ENCODE data around the gene TEX29. TPM values are rescaled to one million over a fixed set of nuclear protein-coding genes. Genes with fewer than 3 reads are reported as not detected.

Gene TEX29
- total RNA-seq, 1 experiment from 2014 or later = 0.33 TPM

- no peak for TF ChIP-seq CTCF (conservative IDR thresholded peaks at IDR 0.05)
- Histone ChIP-seq H3K56ac (ENCODE audit: insufficient read length, low read depth, low read length) (no peak overlapping the region), H3K79me1 (ENCODE audit: insufficient read depth, low read depth, low read length, poor library complexity, severe bottlenecking) (no peaks in the 10 kb centered on the region), H2BK15ac (ENCODE audit: low read depth, low read length) (no peak overlapping the region), H4K20me1 (ENCODE audit: control insufficient read depth, insufficient read depth, insufficient read length) (no peaks in the 10 kb centered on the region), H3K9ac (ENCODE audit: extremely low read depth, insufficient read length, low read length) (no peak overlapping the region), H3K4me2 (ENCODE audit: insufficient read depth, insufficient read length, low read length) (no peak overlapping the region), H3K9me3 (ENCODE audit: control insufficient read depth, low read depth, low read length) (no peaks in the 10 kb centered on the region), H2AK5ac (ENCODE audit: insufficient read length, low read length) (no peak overlapping the region), H3K23me2 (ENCODE audit: insufficient read length, low read depth, low read length, poor library complexity, severe bottlenecking) (no peaks in the 10 kb centered on the region), H4K91ac (ENCODE audit: insufficient read length, low read depth, low read length) (no peak overlapping the region), H3K18ac (ENCODE audit: insufficient read length, low read depth, low read length) (no peak overlapping the region), H3T11ph (ENCODE audit: low read length) (no peak overlapping the region), H3K23ac (ENCODE audit: insufficient read length, low read depth, low read length) (no peak overlapping the region), H4K8ac (replicated peaks; ENCODE audit: insufficient read length, low read depth, low read length) (no peak overlapping the region), H4K5ac (ENCODE audit: insufficient read length, low read depth, low read length) (no peak overlapping the region), H2AFZ (ENCODE audit: low read length) (no peak overlapping the region), H3K4me1 (ENCODE audit: insufficient read depth, low read length) (no peaks in the 10 kb centered on the region), H3K79me2 (ENCODE audit: insufficient read depth, low read length) (no peaks in the 10 kb centered on the region), H3K27me3 (ENCODE audit: insufficient read depth, low read length) (no peaks in the 10 kb centered on the region), H2BK12ac (ENCODE audit: insufficient read length, low read depth, low read length) (no peak overlapping the region), H2BK20ac (ENCODE audit: low read depth, low read length, poor library complexity, severe bottlenecking) (no peak overlapping the region), H3K27ac (ENCODE audit: insufficient read length, low read depth, low read length) (no peak overlapping the region), H2BK5ac (ENCODE audit: insufficient read length, low read length) (no peak overlapping the region), H3K14ac (ENCODE audit: insufficient read depth, low read length) (no peak overlapping the region), H3K4ac (ENCODE audit: low read depth, low read length) (no peak overlapping the region), H2BK120ac (ENCODE audit: low read depth, low read length, poor library complexity, severe bottlenecking) (no peak overlapping the region)
- H3K27me3 Mint-ChIP-seq (ENCODE audit: low read depth) = peaks cover 3% of the 10 kb centered on the region; the same call in 1 of the 2 replicates
- no peak for DNase-seq
- WGBS (ENCODE audit: extremely low coverage, insufficient read length, low lambda C conversion rate) = no CpG with 5 or more reads among the region's 29 CpGs
- peaks cover 3 to 8% of the 10 kb centered on the region in 2 experiments; a peak in 2 of 4 replicates for H3K4me1 Mint-ChIP-seq
- peaks cover 4 to 5% of the 10 kb centered on the region in 2 experiments; a peak in 3 of 5 replicates for H3K9me3 Mint-ChIP-seq
- no peak overlapping the region for H3K4me3 Mint-ChIP-seq
- H3K36me3 Mint-ChIP-seq (ENCODE audit: insufficient read depth in 1 of 3, low read depth in 3 of 3) = peaks cover 0 to 6% (median 0%) of the 10 kb centered on the region in 3 experiments; a peak in 2 of 7 replicates
- no peak overlapping the region; a peak in 1 of 7 replicates for H3K27ac Mint-ChIP-seq
These were observed 50.4 kb downstream of the TEX29 start for GRCh38 chr13:111370570-111371535.
